HT-29 (cell line): ENCODE results near the gene GFRA1. TPM values are rescaled to one million over a fixed set of nuclear protein-coding genes. Genes with fewer than 3 reads are reported as not detected.
"Not testable (repeated sequence)": the region's sequence is repeated elsewhere in the genome, so short reads cannot be mapped to it uniquely, and the experiment has no call there.

Experiments used
- DNase-seq: peaks from one replicate; pipeline ENCODE4 v3.0.0-alpha.2; 2015; ENCODE audit warnings: low spot score
- total RNA-seq: library from RNA; depleted of rRNA; stranded (reverse); fragments of >200 nt; shearing (Covaris generic); gene quantifications from 2 replicates; pipeline ENCODE4 v1.2.3, GENCODE V29; 2014

The GFRA1 gene
- total RNA-seq, 1 experiment from 2014 or later: not detected

GRCh38 chr10:116071453-116072148 is 201.4 kb downstream of the GFRA1 start:
- no peak for DNase-seq

DNA sequence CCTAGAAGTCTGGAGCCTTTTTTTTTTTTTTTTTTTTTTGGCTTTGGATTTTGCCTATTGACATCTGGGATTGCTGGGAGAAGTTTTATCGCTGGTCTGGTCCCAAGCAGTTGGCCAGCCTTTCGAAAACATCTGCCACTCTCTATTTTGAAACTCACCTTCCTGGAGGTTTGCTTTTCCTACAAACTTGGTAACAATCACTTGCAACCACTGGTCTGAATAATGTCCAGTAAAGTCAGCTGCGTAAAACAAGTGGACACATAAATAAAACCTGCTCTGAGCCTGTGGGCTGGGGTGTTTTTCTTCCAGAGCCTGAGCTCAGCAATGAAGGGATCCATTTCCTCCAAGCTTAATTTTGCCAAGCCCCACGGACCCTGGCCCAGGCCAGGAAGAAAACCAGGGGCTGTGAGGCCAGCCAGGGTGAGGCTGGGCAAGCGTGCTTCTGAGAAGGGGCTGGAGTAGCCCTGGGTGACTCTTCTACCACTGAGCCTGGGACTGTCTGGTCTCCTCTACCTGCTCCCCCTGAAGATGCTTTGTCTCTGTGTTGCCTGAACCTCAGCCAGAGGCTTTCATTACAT is 202.2 kb downstream of the GFRA1 start:
- no peak for DNase-seq

- DNase-seq: no peak
Measured at GRCh38 chr10:116069856-116070255, 203.2 kb downstream of the GFRA1 start.

DNA sequence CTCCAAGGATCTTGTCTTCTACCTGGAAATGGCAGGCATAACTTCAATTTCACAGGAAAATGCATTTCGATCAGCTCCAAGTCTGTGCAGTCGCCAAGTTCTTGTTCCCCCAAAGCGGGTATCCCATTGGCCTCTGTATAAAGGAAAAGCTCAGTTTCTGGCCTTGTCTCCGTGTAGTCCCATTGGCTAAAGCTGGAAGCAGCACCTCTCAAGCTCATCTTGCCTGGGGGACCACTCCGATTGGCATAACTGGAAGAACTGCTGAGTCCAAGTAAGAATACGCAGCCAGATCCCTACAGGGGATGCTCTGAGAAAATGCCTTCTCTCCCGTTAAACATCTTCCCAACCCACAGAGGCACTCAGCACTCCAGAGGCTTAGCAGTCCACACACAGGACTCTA is 205.2 kb downstream of the GFRA1 start:
- no peak for DNase-seq

DNA sequence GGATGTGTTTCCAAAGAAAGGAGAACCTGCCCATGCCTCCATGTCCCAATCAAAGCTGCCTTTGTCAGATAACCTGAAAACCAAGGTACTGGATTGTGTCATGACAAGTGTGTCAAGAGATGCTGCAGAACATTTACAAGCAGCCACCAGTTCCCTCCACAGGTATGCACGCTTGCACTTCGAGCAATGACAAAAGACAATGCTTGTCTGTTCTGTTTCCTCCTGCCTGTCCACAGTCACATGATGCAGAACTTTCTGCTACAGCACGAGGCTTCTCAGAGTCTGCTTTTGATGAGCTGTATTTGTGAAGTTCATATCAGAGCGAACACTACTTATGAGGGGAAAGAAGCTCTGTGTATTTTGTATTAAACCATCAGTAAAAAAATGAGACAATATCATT is 209.9 kb downstream of the GFRA1 start:
- DNase-seq: no peak

DNA sequence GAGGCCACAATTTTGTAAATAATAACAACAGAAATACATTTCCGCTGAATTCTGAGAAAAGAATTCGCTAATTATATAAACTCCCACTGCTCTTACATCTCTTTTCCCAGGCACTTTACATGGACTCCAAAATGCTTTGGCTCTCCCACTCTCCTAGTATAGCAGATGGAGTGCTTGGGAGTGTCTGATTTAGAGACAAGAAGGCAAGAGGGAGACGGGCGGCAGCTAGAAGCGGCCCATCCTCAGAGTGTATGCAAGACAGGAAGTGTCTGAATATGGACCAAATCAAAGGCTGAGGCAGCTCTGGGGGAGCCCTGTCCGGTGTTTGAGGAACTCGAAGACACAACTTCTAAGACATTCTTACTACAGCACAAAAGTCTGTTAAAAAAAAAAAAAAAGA is 212.1 kb downstream of the GFRA1 start:
- no peak for DNase-seq

DNA sequence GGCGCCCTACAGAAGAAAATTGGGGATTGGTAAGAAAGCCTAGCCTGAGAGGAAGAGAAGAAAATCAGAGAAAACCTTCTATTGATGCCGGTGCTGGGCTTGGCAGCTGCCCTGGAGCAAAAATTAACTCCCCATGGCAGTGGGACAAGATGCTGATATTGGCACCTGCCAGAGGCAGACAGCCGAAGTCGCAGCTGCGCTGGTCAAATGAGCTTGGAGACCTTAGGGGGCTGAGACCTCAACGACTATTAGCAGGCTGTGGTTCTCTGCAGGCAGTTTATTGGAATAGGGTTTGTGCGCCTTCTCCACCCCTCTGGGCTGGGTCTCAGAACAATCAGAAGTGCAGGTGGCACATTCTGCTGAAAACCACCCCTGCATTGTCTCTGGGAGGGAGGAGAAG is 213.7 kb downstream of the GFRA1 start:
- DNase-seq: no peak

GRCh38 chr10:116056445-116057293 is 216.3 kb downstream of the GFRA1 start:
- DNase-seq: no peak

GRCh38 chr10:116055917-116056252 is 217.1 kb downstream of the GFRA1 start:
- no peak for DNase-seq

DNA sequence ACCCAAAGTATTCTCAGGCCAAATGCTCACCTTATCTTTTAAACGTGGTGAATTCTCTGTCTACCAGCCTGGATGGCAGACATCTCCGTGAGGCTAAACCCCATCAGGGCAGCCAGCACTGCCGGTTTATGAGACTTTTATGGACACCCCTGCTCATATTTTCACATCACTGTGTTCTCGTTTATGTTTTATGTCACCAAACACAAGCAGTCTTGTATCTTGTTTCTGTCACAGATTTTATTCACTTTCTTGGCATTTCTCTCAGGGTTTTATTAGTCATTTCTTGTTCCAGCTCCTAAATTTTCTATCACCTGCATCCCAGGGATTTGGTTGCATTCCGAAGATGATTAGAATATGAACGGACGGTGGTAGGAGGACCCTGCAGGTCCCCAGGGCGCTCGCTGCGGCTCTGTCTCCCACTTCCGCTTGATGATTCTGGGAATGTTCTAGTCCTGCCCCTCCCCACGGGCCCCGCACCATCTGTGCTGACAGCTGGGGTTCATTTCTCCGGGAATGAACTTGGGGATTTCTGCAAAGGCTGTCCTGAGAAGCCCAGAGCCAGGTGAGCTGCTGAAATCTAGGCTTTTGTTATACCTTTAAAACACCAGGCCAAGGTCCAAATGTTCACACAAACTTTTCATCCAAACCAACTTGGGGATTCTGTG is 217.6 kb downstream of the GFRA1 start:
- no peak for DNase-seq

GRCh38 chr10:116053910-116054309 is 219.1 kb downstream of the GFRA1 start:
- DNase-seq: no peak

DNA sequence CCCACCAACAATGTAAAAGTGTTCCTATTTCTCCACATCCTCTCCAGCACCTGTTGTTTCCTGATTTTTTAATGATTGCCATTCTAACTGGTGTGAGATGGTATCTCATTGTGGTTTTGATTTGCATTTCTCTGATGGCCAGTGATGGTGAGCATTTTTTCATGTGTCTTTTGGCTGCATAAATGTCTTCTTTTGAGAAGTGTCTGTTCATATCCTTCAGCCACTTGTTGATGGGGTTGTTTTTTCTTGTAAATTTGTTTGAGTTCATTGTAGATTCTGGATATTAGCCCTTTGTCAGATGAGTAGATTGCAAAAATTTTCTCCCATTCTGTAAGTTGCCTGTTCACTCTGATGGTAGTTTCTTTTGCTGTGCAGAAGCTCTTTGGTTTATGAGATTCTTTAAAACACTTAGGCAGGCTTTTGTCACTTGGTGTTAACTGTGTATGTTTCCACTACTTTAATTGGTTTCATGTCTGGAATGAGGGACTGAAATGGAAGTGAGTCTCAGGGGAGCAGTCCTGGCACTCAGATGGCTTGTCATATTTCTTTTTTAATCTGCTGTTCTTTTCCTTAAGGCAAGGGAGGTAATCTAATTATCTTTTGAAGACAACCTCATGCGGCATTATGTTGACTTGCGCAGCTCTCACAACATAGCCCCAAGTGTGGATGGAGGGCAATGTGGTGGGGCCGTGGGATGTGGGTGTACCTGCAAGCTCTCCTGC is 219.8 kb downstream of the GFRA1 start:
- not testable (repeated sequence) for DNase-seq

- not testable (repeated sequence) for DNase-seq
Measured at GRCh38 chr10:116052522-116052921, 220.5 kb downstream of the GFRA1 start.

DNA sequence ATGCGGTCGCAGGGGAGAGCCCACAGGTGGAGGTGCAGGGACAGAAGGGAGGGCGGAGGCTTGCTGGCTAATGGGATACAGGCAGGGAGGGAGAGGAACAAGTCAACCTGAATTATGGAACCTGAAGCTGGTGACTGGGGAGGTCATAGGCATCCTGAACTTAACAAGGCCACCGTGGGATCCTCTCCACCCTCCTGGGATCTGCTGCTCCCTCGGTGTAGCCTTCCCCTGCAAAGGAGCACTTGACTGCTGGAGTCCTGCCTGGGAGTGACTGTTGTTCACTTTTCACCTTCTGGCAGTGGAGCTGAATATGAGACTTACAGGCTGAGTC is 223.1 kb downstream of the GFRA1 start:
- no peak for DNase-seq

- no peak for DNase-seq
Measured at GRCh38 chr10:116049158-116049973, 223.6 kb downstream of the GFRA1 start.

DNA sequence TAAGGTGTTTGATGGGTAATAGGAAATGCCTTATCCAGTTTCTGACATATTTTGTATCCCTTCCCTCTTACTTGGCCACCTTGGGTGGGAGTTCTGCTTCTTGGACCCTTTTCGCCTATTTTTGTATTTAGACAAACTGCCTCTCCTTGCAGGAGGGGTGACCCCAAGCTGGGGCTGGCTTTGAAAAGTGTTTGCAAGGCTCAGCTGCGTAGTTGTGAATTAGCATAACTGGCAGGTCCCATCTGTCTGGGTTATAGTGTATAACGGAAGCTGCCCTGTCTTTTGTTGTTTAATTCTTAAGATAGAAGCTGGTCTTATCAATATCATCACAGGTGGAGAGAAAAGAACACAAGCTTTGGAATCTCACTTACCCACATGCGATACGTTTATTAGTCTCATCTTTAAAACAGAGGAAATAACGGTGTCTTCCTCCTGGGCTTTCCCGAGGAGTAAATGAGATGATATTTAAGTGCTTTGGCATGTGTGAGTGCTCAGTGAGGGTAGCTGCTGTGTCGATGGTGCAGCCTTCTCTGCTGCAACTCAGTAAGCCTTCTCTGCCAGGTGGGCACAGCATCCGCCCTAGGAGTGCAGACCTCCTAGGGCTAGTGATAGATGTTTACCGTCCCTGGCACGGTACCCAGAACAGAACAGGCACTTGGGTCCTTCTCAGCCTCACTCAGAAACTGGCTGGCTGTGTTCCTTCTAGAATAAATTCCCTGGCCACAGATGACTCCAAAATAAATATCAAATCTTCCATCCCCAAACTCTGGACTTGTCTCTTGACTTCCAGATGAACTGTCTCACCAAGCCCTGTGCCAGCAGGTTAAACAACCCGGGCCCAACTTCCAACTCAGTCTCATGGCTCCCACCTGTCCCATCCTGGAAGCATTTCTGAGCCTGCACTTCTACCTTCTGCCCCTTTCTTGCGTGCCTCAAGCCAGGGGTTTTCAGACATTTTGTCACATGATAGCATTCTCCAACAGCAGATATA is 227.3 kb downstream of the GFRA1 start:
- DNase-seq: no peak

DNA sequence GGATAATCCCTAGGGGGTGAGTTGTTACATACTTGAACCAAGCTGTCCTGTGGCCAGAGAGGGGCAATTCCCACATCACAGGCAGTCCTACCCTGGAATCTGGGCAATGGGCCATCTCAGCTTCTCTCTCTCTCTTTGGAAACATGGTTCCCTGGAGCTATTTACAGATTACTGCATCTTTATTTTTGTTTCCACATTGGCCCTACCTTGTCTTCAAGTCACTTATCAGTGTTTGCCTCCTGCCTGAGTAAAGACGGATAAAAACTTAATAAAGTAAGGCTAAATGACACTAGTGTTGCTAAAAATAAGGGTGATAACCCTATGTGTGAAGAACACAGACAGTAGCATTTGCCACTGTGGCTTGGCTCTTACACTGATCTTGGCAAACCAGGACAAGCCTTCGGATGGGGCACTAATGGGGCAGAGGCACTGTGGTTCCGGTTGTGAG is 228.2 kb downstream of the GFRA1 start:
- DNase-seq: no peak

DNA sequence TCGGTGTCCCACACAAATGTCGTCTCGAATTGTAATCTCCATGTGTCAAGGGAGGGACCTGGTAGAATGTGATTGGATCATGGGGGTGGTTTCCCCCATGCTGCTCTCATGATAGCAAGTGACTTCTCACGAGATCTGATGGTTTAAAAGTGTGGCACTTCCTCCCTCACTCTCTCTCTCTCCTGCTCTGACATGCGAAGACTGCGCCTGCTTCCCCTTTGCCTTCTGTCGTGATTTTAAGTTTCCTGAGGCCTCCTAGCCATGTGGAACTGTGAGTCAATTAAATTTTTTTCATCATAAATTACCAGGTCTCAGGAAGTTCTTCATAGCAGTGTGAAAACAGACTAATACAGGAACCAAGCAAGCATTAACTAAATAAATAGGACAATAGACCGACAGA is 229.1 kb downstream of the GFRA1 start:
- no peak for DNase-seq

- DNase-seq: no peak
Measured at GRCh38 chr10:116043304-116043703, 229.7 kb downstream of the GFRA1 start.

GRCh38 chr10:116041948-116042347 is 231.1 kb downstream of the GFRA1 start:
- no peak for DNase-seq
